ENCODE measurements around the gene PROCR. TPM values are rescaled to one million over a fixed set of nuclear protein-coding genes. Genes with fewer than 3 reads are reported as not detected.

Gene PROCR
- 10 to 100 TPM; 21.0 to 29.6 (median 23.4) TPM for total RNA-seq (2021; fragmentation: NEBNext Ultra II Directional; extraction: Animal tissue kit (Norgen Biotek cat#: 25700))
- long read RNA-seq, transcript PROCR-201 (4 exons, 1,348 nt): major isoform, 47 of 53 reads
- long read RNA-seq, partial matches to known transcripts: 5 of 53 reads
- long read RNA-seq, other reads (novel, unspliced or antisense): 1 of 53 reads

DNA sequence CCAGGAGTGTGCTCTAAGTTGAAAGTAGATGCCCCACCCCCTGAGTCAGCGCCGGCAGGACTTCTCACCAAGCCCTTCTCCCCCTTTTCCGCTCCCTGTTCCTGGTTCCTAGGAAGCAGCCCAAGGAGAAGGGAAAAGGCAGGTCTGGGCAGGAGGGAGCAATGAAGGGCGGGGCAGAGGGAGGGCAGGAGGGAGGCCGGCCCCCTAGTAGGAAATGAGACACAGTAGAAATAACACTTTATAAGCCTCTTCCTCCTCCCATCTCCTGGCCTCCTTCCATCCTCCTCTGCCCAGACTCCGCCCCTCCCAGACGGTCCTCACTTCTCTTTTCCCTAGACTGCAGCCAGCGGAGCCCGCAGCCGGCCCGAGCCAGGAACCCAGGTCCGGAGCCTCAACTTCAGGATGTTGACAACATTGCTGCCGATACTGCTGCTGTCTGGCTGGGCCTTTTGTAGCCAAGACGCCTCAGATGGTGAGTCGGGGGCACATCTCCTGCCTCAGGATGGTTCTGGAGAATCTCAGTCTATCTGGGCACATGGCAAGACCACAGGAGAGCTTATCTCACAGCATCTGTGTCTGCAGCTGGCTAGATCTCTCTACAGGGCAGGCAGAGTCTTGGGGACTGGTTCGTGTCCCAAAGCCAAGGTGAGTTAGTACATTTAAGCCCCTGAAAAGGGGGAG lies at the start of gene PROCR:
Gene PROCR (plus strand): TSS at position 320 of the 681 bp plus-strand sequence. CDS start 83 bp downstream, at position 403.
- Mint-ChIP-seq H3K4me3 (peak within 1 kb of the TSS; percentile 87), H3K27ac (peak within 1 kb of the TSS; percentile 67), H3K9me3 (no peaks in the 10 kb centered on the region), H3K4me1 (ENCODE audit: low read depth) (peaks cover 32% of the 10 kb centered on the region), H3K36me3 (ENCODE audit: low read depth) (peaks cover 6% of the 10 kb centered on the region; the same call in 1 of the 2 replicates), H3K27me3 (ENCODE audit: insufficient read depth) (peaks cover 2% of the 10 kb centered on the region; the same call in 1 of the 2 replicates)
- DNase-seq: peak; percentile 91
- TF ChIP-seq, protein P1, sequence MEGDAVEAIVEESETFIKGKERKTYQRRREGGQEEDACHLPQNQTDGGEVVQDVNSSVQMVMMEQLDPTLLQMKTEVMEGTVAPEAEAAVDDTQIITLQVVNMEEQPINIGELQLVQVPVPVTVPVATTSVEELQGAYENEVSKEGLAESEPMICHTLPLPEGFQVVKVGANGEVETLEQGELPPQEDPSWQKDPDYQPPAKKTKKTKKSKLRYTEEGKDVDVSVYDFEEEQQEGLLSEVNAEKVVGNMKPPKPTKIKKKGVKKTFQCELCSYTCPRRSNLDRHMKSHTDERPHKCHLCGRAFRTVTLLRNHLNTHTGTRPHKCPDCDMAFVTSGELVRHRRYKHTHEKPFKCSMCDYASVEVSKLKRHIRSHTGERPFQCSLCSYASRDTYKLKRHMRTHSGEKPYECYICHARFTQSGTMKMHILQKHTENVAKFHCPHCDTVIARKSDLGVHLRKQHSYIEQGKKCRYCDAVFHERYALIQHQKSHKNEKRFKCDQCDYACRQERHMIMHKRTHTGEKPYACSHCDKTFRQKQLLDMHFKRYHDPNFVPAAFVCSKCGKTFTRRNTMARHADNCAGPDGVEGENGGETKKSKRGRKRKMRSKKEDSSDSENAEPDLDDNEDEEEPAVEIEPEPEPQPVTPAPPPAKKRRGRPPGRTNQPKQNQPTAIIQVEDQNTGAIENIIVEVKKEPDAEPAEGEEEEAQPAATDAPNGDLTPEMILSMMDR (IDR thresholded peaks at IDR 0.05): no peak

DNA sequence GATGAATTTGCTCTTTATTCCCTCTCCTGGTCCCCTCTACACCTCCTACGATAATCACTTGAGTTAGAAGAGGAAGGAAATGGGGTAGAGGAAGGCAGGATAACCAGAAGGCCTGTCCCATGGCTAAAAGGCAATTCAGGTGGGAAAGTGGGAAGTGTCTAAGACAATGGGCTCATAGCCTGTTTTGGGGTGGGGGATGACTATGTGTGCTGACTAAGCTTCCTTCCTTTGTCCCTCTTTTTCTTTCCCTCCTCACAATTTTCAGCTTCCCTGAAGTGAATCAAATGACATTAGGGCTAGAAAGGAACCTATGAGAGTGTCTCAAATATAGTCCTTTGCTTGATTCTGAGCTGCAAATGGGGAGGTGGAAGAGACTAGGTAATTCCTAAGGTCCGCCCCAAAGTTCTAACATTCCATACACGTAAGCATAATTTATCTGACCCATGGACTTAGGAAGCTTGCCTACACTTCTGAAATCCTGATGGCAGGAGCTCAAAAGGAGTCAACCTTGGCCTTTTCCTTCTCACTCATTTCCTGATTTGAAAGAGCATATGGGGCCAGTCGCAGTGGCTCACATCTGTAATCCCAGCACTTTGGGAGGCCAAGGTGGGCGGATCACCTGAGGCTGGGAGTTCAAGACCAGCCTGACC lies 49.0 kb upstream of the PROCR start:
- no peak overlapping the region for H3K27ac Mint-ChIP-seq
- no peak overlapping the region for H3K4me3 Mint-ChIP-seq
- TF ChIP-seq, protein P1 (IDR thresholded peaks at IDR 0.05): no peak
- no peaks in the 10 kb centered on the region for H3K9me3 Mint-ChIP-seq
- peaks cover 5% of the 10 kb centered on the region for H3K27me3 Mint-ChIP-seq (ENCODE audit: insufficient read depth)
- H3K4me1 Mint-ChIP-seq (ENCODE audit: low read depth): peaks cover 27% of the 10 kb centered on the region
- peaks cover 60% of the 10 kb centered on the region for H3K36me3 Mint-ChIP-seq (ENCODE audit: low read depth)
- DNase-seq: no peak

DNA sequence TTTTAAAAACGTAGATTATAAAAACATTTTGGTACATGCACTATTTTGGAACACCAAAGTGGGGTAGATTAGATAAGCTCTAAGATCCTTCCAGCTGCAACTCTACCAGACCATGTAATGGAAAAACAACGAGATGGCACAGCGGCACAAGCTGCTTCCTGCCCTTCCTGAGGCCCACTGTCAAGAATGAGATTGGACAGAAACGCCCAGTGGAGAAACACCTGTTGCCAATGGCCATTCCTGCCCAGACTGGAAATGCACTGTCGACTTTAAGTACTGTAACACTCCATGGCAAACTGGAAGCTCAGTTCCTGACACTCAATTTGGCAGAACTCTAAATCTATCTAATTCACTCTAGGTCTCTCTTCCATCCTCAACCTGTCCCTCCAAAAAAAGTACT lies 46.1 kb upstream of the PROCR start:
- H3K36me3 Mint-ChIP-seq (ENCODE audit: low read depth): peaks cover 39% of the 10 kb centered on the region
- no peaks in the 10 kb centered on the region for H3K9me3 Mint-ChIP-seq
- no peak overlapping the region for H3K4me3 Mint-ChIP-seq
- no peak overlapping the region for H3K27ac Mint-ChIP-seq
- TF ChIP-seq, protein P1 (IDR thresholded peaks at IDR 0.05): no peak
- H3K27me3 Mint-ChIP-seq (ENCODE audit: insufficient read depth): peaks cover 3% of the 10 kb centered on the region
- no peak for DNase-seq
- peaks cover 8% of the 10 kb centered on the region for H3K4me1 Mint-ChIP-seq (ENCODE audit: low read depth)

DNA sequence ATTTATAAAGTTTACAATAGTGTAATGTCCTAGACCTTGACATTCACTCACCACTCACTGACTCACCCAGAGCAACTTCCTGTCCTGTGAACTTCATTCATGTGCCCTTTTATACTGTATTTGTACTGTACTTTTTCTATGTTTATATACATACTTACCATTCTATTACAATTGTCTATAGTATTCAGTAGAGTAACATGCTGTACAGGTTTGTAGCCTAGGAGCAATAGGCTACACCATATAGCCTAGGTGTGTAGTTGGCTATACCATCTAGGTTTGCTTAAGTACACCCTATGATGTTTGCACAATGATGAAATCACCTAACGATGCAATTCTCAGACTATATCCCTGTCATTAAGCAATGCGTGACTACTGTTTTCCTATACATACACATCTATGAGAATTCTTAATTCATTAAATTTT lies 42.2 kb upstream of the PROCR start:
- peaks cover 36% of the 10 kb centered on the region for H3K36me3 Mint-ChIP-seq (ENCODE audit: low read depth)
- peaks cover 1% of the 10 kb centered on the region for H3K27me3 Mint-ChIP-seq (ENCODE audit: insufficient read depth)
- TF ChIP-seq, protein P1 (IDR thresholded peaks at IDR 0.05): no peak
- DNase-seq: peak; percentile 32
- H3K4me1 Mint-ChIP-seq (ENCODE audit: low read depth): peaks cover 10% of the 10 kb centered on the region
- no peak overlapping the region for H3K4me3 Mint-ChIP-seq
- no peak overlapping the region for H3K27ac Mint-ChIP-seq
- H3K9me3 Mint-ChIP-seq: no peaks in the 10 kb centered on the region

DNA sequence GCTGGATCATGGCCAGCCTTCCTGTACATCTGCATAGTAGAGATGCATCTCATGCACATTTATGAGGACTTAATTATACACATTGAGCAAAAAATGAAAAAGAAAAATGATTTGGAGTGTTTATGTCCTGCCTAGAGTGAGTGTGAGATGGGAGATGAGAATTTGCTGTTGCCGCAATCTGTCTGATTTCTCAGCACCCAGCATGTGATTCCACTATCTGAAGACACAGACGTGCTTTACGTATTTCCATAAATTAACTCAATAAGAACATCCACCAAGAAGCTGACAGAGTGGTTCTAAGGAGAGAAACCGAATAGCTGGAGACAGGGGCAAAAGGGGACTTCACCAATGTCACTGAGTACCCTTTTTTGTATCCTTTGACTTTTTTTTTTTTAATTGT lies 39.9 kb upstream of the PROCR start:
- H3K36me3 Mint-ChIP-seq (ENCODE audit: low read depth): peaks cover 26% of the 10 kb centered on the region
- H3K4me3 Mint-ChIP-seq: no peak overlapping the region
- no peaks in the 10 kb centered on the region for H3K9me3 Mint-ChIP-seq
- peaks cover 3% of the 10 kb centered on the region for H3K27me3 Mint-ChIP-seq (ENCODE audit: insufficient read depth)
- DNase-seq: no peak
- TF ChIP-seq, protein P1 (IDR thresholded peaks at IDR 0.05): no peak
- no peak overlapping the region; the same call in 1 of the 2 replicates for H3K27ac Mint-ChIP-seq
- peaks cover 29% of the 10 kb centered on the region for H3K4me1 Mint-ChIP-seq (ENCODE audit: low read depth)

Data from HFFc6 (cell line).